Upper lobe of left lung (tissue), 4 donors: Measurements from ENCODE around the gene AFG1L.

Experiments used
- EP300 ChIP-seq, 4 donors: sonication (generic); formaldehyde crosslinking; IDR thresholded peaks; one replicate each; pipeline ENCODE4 v1.5.1; 2017; ENCODE audit warnings: antibody characterized with exemption in 4 of 4, control low read depth in 2 of 4
- POLR2A ChIP-seq, 4 donors: fragments of 450-650 bp; IDR thresholded peaks; one replicate each; pipeline ENCODE4 v1.5.1; 2016 to 2017; ENCODE audit warnings: antibody characterized with exemption in 4 of 4, mild to moderate bottlenecking in 2 of 4
- POLR2AphosphoS5 ChIP-seq, 2 donors: sonication (generic); formaldehyde crosslinking; IDR thresholded peaks; one replicate each; pipeline ENCODE4 v1.5.1; 2017; ENCODE audit warnings: antibody characterized with exemption in 2 of 2
- TF ChIP-seq, protein P1 (sequence below), 6 experiments: fragments of 450-650 bp in 4 of 6; fragments of 200-600 bp in 2 of 6; sonication (generic) in 2 of 6; IDR thresholded peaks; one replicate each; pipeline ENCODE4 v1.5.1; 2016 to 2019; ENCODE audit warnings: antibody characterized with exemption in 6 of 6

- TF ChIP-seq POLR2A (IDR thresholded peaks at IDR 0.05): no peak
- TF ChIP-seq, protein P1, sequence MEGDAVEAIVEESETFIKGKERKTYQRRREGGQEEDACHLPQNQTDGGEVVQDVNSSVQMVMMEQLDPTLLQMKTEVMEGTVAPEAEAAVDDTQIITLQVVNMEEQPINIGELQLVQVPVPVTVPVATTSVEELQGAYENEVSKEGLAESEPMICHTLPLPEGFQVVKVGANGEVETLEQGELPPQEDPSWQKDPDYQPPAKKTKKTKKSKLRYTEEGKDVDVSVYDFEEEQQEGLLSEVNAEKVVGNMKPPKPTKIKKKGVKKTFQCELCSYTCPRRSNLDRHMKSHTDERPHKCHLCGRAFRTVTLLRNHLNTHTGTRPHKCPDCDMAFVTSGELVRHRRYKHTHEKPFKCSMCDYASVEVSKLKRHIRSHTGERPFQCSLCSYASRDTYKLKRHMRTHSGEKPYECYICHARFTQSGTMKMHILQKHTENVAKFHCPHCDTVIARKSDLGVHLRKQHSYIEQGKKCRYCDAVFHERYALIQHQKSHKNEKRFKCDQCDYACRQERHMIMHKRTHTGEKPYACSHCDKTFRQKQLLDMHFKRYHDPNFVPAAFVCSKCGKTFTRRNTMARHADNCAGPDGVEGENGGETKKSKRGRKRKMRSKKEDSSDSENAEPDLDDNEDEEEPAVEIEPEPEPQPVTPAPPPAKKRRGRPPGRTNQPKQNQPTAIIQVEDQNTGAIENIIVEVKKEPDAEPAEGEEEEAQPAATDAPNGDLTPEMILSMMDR (IDR thresholded peaks at IDR 0.05): no peak
- no peak for TF ChIP-seq POLR2AphosphoS5 (IDR thresholded peaks at IDR 0.05)
- TF ChIP-seq EP300 (IDR thresholded peaks at IDR 0.05): no peak
Measured at GRCh38 chr6:108510461-108511319, 215.8 kb downstream of the AFG1L start.
